Loucy (cell line): ENCODE measurements around the gene PTPRN2.

Source experiments
- CTCF ChIP-seq: fragments of 200-600 bp; sonication (generic); conservative IDR thresholded peaks from 2 replicates; pipeline ENCODE4 v1.5.1; 2014; ENCODE audit warnings: mild to moderate bottlenecking, antibody characterized with exemption, low read length
- EZH2phosphoT487 ChIP-seq: fragments of 200-600 bp; IDR thresholded peaks from 2 replicates; pipeline ENCODE4 v1.6.1; 2018; ENCODE audit warnings: antibody characterized with exemption, mild to moderate bottlenecking, moderate library complexity, borderline replicate concordance

- no peak for TF ChIP-seq CTCF
- no peak for TF ChIP-seq EZH2phosphoT487
Observed at GRCh38 chr7:157906583-157906982, 681.0 kb downstream of the PTPRN2 start.
